GM12878 (cell line): Measurements from ENCODE around the gene GORASP1. TPM values are rescaled to one million over a fixed set of nuclear protein-coding genes. Genes with fewer than 3 reads are reported as not detected.

Experiments used
- ATAC-seq: fragments of 200-7000 bp; cut with Tn5 transposase; 3 replicates; pipeline ENCODE4 v1.9.1; 2020; ENCODE audit warnings: mild to moderate bottlenecking, moderate library complexity
- BruUV-seq: library from RNA; stranded (reverse); fragments of 400-500 nt; replicated peaks from 2 replicates; lab custom pipeline; 2021; lab: Mats Ljungman, UMichigan
- CTCF ChIA-PET: fragments of 300-600 bp; sonication (Branson Sonifier 250); formaldehyde crosslinking; extraction: SDS; loops from one replicate; lab custom pipeline; 2021; ENCODE audit warnings: inconsistent platforms; lab: Yijun Ruan, JAX
- POLR2A ChIA-PET: fragments of 350-600 bp; formaldehyde crosslinking; extraction: SDS; loops from one replicate; lab custom pipeline; 2021; ENCODE audit warnings: inconsistent platforms; lab: Charles Lee
- RAD21 ChIA-PET: fragments of 300-600 bp; sonication (Branson Sonifier 250); formaldehyde crosslinking; loops from one replicate; lab custom pipeline; 2023; ENCODE audit warnings: antibody characterized with exemption; ENCODE audit not compliant: unreplicated experiment; lab: Charles Lee
- SMC1A ChIA-PET: fragments of 300-600 bp; sonication (Branson Sonifier 250); formaldehyde crosslinking; loops from one replicate; lab custom pipeline; 2023; ENCODE audit not compliant: unreplicated experiment, uncharacterized antibody; lab: Charles Lee
- DNase-seq: peaks from one replicate; pipeline ENCODE4 v3.0.0-alpha.2; 2011; ENCODE audit warnings: low read depth, low spot score
- FAIRE-seq: peaks from 3 replicates; lab custom pipeline; 2011; peaks lifted over from hg19 to GRCh38; lab: Jason Lieb, UNC
- H2AFZ ChIP-seq: 2 replicates; pipeline ENCODE4 v1.6.0; 2011; ENCODE audit warnings: low read depth, low read length, control low read depth; ENCODE audit not compliant: control insufficient read depth
- H3K27ac ChIP-seq: 2 replicates; pipeline ENCODE4 v1.5.1; 2011; ENCODE audit warnings: control low read depth; ENCODE audit not compliant: control insufficient read depth, insufficient read depth
- H3K27me3 ChIP-seq, 2 experiments: replicated peaks in 1 of 2; 2 replicates each; pipeline versions ENCODE4 v1.6.0 to v1.6.1; 2011; ENCODE audit warnings: low read length in 1 of 2; ENCODE audit not compliant: control insufficient read depth in 2 of 2, insufficient read depth in 2 of 2
- H3K36me3 ChIP-seq, 2 experiments: 2 replicates each; pipeline ENCODE4 v1.5.1; 2011; ENCODE audit warnings: low read length in 1 of 2; ENCODE audit not compliant: control insufficient read depth in 2 of 2, insufficient read depth in 2 of 2
- H3K4me1 ChIP-seq: 2 replicates; pipeline ENCODE4 v1.6.1; 2011; ENCODE audit warnings: mild to moderate bottlenecking, low read length, moderate library complexity, mixed read lengths; ENCODE audit not compliant: control insufficient read depth, insufficient read depth
- H3K4me2 ChIP-seq: 2 replicates; pipeline ENCODE4 v1.6.0; 2011; ENCODE audit warnings: control low read depth; ENCODE audit not compliant: control insufficient read depth, insufficient read depth
- H3K4me3 ChIP-seq: fragments of 200-600 bp; sonication (generic); 2 replicates; pipeline ENCODE4 v1.5.1; 2016
- H3K79me2 ChIP-seq: 2 replicates; pipeline ENCODE4 v1.6.0; 2011; ENCODE audit warnings: low read length; ENCODE audit not compliant: control insufficient read depth, insufficient read depth
- H3K9ac ChIP-seq: 2 replicates; pipeline ENCODE4 v1.8.0; 2011; ENCODE audit warnings: low read length, control low read depth, mixed read lengths; ENCODE audit not compliant: control insufficient read depth, insufficient read depth
- H3K9me3 ChIP-seq: replicated peaks from 3 replicates; pipeline ENCODE4 v1.5.1; 2011; ENCODE audit warnings: mild to moderate bottlenecking, low read length; ENCODE audit not compliant: control insufficient read depth, insufficient read depth
- H4K20me1 ChIP-seq: 2 replicates; pipeline ENCODE4 v1.6.0; 2011; ENCODE audit not compliant: control insufficient read depth, insufficient read depth
- BRCA1 ChIP-seq: IDR thresholded peaks from 2 replicates; pipeline ENCODE4 v1.6.1; 2011; ENCODE audit warnings: low read depth, low read length, improper control_type of control experiment
- CEBPB ChIP-seq, 2 experiments: fragments of 150-350 bp in 1 of 2; IDR thresholded peaks; 2 replicates each; pipeline ENCODE4 v1.6.1; 2012 to 2014; ENCODE audit warnings: low read depth in 2 of 2, low read length in 2 of 2, borderline replicate concordance in 1 of 2, inconsistent platforms in 1 of 2
- CREM ChIP-seq: IDR thresholded peaks from 2 replicates; pipeline ENCODE4 v1.6.1; 2014; ENCODE audit warnings: antibody characterized with exemption, low read depth
- EP300 ChIP-seq, 2 experiments: fragments of 150-350 bp in 1 of 2; IDR thresholded peaks; 2 replicates each; pipeline ENCODE4 v1.6.1; 2011 to 2012; ENCODE audit warnings: low read depth in 2 of 2, low read length in 2 of 2, borderline replicate concordance in 1 of 2, improper control_type of control experiment in 1 of 2, inconsistent platforms in 1 of 2; ENCODE audit not compliant: control insufficient read depth in 1 of 2
- LARP7 ChIP-seq: fragments of 450-650 bp; IDR thresholded peaks from 2 replicates; pipeline ENCODE4 v1.6.1; 2017; ENCODE audit warnings: mild to moderate bottlenecking
- NFXL1 ChIP-seq: fragments of 450-650 bp; IDR thresholded peaks from 2 replicates; pipeline ENCODE4 v1.6.1; 2017; ENCODE audit warnings: antibody characterized with exemption, mild to moderate bottlenecking, borderline replicate concordance
- PML ChIP-seq: IDR thresholded peaks from 2 replicates; pipeline ENCODE4 v1.6.1; 2012; ENCODE audit warnings: low read length, inconsistent platforms
- POU2F2 ChIP-seq: IDR thresholded peaks from 3 replicates; pipeline ENCODE4 v1.6.1; 2011; ENCODE audit warnings: low read depth, mild to moderate bottlenecking, low read length, borderline replicate concordance
- SMAD1 ChIP-seq: fragments of 450-650 bp; IDR thresholded peaks from 2 replicates; pipeline ENCODE4 v1.6.1; 2018; ENCODE audit warnings: mild to moderate bottlenecking, low read depth; ENCODE audit not compliant: partially characterized antibody
- TCF7 ChIP-seq: IDR thresholded peaks from 2 replicates; pipeline ENCODE4 v1.6.1; 2014; ENCODE audit warnings: antibody characterized with exemption, borderline replicate concordance
- YBX1 ChIP-seq: fragments of 450-650 bp; IDR thresholded peaks from 2 replicates; pipeline ENCODE4 v1.6.1; 2016; ENCODE audit warnings: antibody characterized with exemption
- WGBS: methylation state at CpG from one replicate; pipeline ENCODE4 v1.1.6; 2016; ENCODE audit warnings: low lambda C conversion rate; ENCODE audit not compliant: insufficient replicate concordance, insufficient coverage; ENCODE audit errors: missing lambda C conversion rate; 5-methylcytosine and 5-hydroxymethylcytosine counted together
- in situ Hi-C: fragments of 300-500 bp; cut with MboI; formaldehyde crosslinking; loops from 9 replicates; pipeline ENCODE4 v1.14.3; 2018; ENCODE audit warnings: mixed read lengths
- intact Hi-C: fragments of 100-400 bp; cut with micrococcal nuclease; formaldehyde crosslinking; loops from one replicate; pipeline ENCODE4 v1.14.2; 2022; ENCODE audit not compliant: unreplicated experiment
- polyA plus RNA-seq, 11 experiments: library from polyadenylated mRNA; depleted of rRNA in 4 of 11; unstranded in 6 of 11; stranded (reverse) in 5 of 11; fragments of >200 nt; fragmentation: Nextera tagmentation in 4 of 11; fragmentation: Illumina TruSeq in 1 of 11; extraction: Ambion mirVana in 4 of 11; extraction: Trizol in 1 of 11; gene quantifications; 1 replicate in 1 of 11; 2 replicates in 10 of 11; pipeline versions ENCODE4 v1.2.1 to v1.2.3, GENCODE V29; 2011 to 2016; ENCODE audit warnings: inconsistent platforms in 2 of 11, missing spikeins in 2 of 11, low read depth in 1 of 11
- total RNA-seq, 4 experiments: library from RNA; depleted of rRNA in 3 of 4; stranded (reverse); fragments of >200 nt in 3 of 4; fragmentation: Illumina TruSeq in 1 of 4; extraction: Trizol in 1 of 4; gene quantifications; 2 replicates each; pipeline versions ENCODE4 v1.2.1 to v1.2.3, GENCODE V29; 2013 to 2021
- TF ChIP-seq, protein P1 (sequence below): IDR thresholded peaks from 2 replicates; pipeline ENCODE4 v1.6.1; 2012; ENCODE audit warnings: mild to moderate bottlenecking, low read depth, low read length
- TF ChIP-seq, protein P2 (sequence below): fragments of 450-650 bp; IDR thresholded peaks from 2 replicates; pipeline ENCODE4 v1.6.1; 2016; ENCODE audit warnings: mild to moderate bottlenecking
- TF ChIP-seq, protein P3 (sequence below): IDR thresholded peaks from 2 replicates; pipeline ENCODE4 v1.6.1; 2012; ENCODE audit warnings: low read depth, low read length, improper control_type of control experiment
- TF ChIP-seq, protein P4 (sequence below): fragments of 450-650 bp; formaldehyde crosslinking; IDR thresholded peaks from 2 replicates; pipeline ENCODE4 v1.4.0; 2020; ENCODE audit warnings: mild to moderate bottlenecking, moderate library complexity

GORASP1 gene
- total and polyA plus RNA-seq, 10 of the 15 experiments (the other 5 are each of a cell fraction or from before 2014, with no cell fraction given): 3.6 to 32.7 (median 23.2) TPM

DNA sequence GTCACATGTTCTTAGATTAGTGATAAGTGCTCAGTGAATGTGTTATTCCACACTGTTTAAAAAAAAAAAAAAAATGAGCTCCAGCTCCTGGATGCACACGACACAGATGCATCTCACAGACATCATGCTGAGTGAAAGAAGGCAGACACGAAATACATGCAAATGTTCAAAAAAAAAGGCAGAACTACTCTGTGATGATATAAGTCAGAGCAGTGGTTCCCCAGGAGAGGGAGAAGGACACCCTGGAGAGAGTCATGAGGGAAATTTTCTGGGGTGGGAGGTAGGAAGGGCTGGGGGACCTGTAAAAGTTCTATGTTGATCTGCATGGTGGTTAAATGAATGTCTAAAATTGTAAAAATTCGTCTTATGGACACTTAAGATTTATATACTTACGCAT is 41.6 kb upstream of the GORASP1 start:
- Histone ChIP-seq H3K36me3 (peaks cover 3 to 7% of the 10 kb centered on the region in 2 experiments; a peak in 3 of 4 replicates), H3K4me1 (peaks cover 45% of the 10 kb centered on the region), H3K79me2 (peaks cover 83% of the 10 kb centered on the region), H3K9me3 (no peaks in the 10 kb centered on the region), H4K20me1 (no peaks in the 10 kb centered on the region; the same call in 1 of the 2 replicates), H3K27ac (peak overlapping the region; percentile 99), H3K4me3 (peak overlapping the region; percentile 85; the same call in 1 of the 2 replicates), H2AFZ (no peak overlapping the region), H3K4me2 (peak overlapping the region; percentile 97), H3K9ac (peak overlapping the region; percentile 85), H3K27me3 (no peaks in the 10 kb centered on the region)
- in situ Hi-C loops (no loop called here), intact Hi-C loops (no loop called here)
- ATAC-seq (peak; percentile 1; the same call in 1 of the 3 replicates), DNase-seq (no peak), FAIRE-seq (no peak)
- no TSS peak for BruUV-seq
- RAD21 ChIA-PET: interaction anchor here (0.6 to 2.0 kb wide), 12 partner anchors 9 to 146 kb away, joined by 3 to 6 read pairs (median 4); partner anchors contain the start of genes GORASP1 and TTC21A
- WGBS: 13% methylated on average over 4 of the region's 4 CpGs
- POLR2A ChIA-PET: interaction anchor here (0.6 to 2.5 kb wide), 6 partner anchors 15 to 258 kb away, joined by 3 to 11 read pairs (median 4); no protein-coding TSS in a partner anchor
- CTCF ChIA-PET: interaction anchor here (0.7 to 4.4 kb wide), 5 partner anchors 22 to 48 kb away, joined by 3 to 27 read pairs (median 10); no protein-coding TSS in a partner anchor
- SMC1A ChIA-PET: interaction anchor here (1.2 to 4.9 kb wide), 13 partner anchors 16 to 143 kb away, joined by 3 to 20 read pairs (median 7); partner anchors contain the start of genes GORASP1 and TTC21A
- TF ChIP-seq CREM (no peak; the same call in 1 of the 2 replicates), YBX1 (no peak), EP300 (IDR thresholded peaks at IDR 0.05; ENCODE audit: borderline replicate concordance in 1 of 2, control insufficient read depth in 1 of 2, low read depth in 2 of 2, low read length in 2 of 2) (peak in 1 of 2 experiments; percentile 42; a peak in 1 of 4 replicates), CEBPB (IDR thresholded peaks at IDR 0.05; ENCODE audit: borderline replicate concordance in 1 of 2, low read depth in 2 of 2, low read length in 2 of 2) (no peak), TCF7 (no peak), LARP7 (no peak), NFXL1 (no peak), SMAD1 (peak; percentile 18), PML (no peak), BRCA1 (no peak), POU2F2 (peak; percentile 73; the same call in 2 of the 3 replicates)
- TF ChIP-seq, protein P1, sequence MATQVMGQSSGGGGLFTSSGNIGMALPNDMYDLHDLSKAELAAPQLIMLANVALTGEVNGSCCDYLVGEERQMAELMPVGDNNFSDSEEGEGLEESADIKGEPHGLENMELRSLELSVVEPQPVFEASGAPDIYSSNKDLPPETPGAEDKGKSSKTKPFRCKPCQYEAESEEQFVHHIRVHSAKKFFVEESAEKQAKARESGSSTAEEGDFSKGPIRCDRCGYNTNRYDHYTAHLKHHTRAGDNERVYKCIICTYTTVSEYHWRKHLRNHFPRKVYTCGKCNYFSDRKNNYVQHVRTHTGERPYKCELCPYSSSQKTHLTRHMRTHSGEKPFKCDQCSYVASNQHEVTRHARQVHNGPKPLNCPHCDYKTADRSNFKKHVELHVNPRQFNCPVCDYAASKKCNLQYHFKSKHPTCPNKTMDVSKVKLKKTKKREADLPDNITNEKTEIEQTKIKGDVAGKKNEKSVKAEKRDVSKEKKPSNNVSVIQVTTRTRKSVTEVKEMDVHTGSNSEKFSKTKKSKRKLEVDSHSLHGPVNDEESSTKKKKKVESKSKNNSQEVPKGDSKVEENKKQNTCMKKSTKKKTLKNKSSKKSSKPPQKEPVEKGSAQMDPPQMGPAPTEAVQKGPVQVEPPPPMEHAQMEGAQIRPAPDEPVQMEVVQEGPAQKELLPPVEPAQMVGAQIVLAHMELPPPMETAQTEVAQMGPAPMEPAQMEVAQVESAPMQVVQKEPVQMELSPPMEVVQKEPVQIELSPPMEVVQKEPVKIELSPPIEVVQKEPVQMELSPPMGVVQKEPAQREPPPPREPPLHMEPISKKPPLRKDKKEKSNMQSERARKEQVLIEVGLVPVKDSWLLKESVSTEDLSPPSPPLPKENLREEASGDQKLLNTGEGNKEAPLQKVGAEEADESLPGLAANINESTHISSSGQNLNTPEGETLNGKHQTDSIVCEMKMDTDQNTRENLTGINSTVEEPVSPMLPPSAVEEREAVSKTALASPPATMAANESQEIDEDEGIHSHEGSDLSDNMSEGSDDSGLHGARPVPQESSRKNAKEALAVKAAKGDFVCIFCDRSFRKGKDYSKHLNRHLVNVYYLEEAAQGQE: no peak
- TF ChIP-seq, protein P2, sequence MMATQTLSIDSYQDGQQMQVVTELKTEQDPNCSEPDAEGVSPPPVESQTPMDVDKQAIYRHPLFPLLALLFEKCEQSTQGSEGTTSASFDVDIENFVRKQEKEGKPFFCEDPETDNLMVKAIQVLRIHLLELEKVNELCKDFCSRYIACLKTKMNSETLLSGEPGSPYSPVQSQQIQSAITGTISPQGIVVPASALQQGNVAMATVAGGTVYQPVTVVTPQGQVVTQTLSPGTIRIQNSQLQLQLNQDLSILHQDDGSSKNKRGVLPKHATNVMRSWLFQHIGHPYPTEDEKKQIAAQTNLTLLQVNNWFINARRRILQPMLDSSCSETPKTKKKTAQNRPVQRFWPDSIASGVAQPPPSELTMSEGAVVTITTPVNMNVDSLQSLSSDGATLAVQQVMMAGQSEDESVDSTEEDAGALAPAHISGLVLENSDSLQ: no peak
- TF ChIP-seq, protein P3, sequence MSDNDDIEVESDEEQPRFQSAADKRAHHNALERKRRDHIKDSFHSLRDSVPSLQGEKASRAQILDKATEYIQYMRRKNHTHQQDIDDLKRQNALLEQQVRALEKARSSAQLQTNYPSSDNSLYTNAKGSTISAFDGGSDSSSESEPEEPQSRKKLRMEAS: no peak
- TF ChIP-seq, protein P4, sequence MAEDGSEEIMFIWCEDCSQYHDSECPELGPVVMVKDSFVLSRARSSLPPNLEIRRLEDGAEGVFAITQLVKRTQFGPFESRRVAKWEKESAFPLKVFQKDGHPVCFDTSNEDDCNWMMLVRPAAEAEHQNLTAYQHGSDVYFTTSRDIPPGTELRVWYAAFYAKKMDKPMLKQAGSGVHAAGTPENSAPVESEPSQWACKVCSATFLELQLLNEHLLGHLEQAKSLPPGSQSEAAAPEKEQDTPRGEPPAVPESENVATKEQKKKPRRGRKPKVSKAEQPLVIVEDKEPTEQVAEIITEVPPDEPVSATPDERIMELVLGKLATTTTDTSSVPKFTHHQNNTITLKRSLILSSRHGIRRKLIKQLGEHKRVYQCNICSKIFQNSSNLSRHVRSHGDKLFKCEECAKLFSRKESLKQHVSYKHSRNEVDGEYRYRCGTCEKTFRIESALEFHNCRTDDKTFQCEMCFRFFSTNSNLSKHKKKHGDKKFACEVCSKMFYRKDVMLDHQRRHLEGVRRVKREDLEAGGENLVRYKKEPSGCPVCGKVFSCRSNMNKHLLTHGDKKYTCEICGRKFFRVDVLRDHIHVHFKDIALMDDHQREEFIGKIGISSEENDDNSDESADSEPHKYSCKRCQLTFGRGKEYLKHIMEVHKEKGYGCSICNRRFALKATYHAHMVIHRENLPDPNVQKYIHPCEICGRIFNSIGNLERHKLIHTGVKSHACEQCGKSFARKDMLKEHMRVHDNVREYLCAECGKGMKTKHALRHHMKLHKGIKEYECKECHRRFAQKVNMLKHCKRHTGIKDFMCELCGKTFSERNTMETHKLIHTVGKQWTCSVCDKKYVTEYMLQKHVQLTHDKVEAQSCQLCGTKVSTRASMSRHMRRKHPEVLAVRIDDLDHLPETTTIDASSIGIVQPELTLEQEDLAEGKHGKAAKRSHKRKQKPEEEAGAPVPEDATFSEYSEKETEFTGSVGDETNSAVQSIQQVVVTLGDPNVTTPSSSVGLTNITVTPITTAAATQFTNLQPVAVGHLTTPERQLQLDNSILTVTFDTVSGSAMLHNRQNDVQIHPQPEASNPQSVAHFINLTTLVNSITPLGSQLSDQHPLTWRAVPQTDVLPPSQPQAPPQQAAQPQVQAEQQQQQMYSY (CRISPR knock-in tag): no peak
